ENCODE results near the gene BICRA. TPM values are rescaled to one million over a fixed set of nuclear protein-coding genes. Genes with fewer than 3 reads are reported as not detected.

The BICRA gene
- total and polyA plus RNA-seq, 2 of the 8 experiments (the other 6 are each of a cell fraction or from before 2014, with no cell fraction given): 1.5 to 29.2 TPM

DNA sequence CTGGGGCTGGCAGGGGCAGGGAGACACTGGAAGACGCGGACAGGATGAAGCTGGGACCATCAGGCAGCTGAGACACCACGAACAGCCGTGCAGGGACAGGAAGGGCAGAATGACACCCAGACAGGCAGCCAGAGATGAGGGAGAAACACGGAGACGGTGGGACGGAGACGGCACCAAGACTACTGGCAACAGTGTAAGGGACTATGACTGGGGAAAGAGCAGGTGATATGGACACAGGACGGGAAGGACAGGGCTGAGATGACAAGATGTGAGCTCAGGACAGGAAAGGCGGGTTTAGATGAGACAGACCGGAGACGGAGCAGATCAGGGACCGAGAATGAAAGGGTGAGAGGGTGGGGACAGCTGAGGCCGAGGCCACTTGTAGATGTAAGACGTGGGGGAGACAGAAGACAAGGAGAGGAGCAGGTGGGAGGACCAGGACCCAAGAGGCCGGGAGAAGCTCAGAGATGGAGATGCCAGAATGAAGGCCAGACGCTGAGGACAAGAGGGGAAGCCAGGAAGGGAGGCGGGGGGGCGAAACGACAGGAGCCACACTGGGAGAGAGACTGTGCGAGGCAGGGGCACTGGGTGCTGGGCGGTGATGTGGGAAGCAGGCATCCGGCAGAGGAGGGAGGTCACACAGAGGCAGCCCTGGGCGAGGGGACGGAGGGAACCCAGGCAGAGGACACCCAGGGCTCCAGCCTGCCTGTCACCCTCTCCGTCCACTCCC lies 86.8 kb downstream of the BICRA start:
- TF ChIP-seq POLR2AphosphoS5 (IDR thresholded peaks at IDR 0.05; ENCODE audit: low read depth, low read length) (0 out of 2 replicates have a peak, but pooled peaks have one; percentile 10), POU5F1 (IDR thresholded peaks at IDR 0.05; ENCODE audit: low read depth, low read length) (no peak)
- no peak overlapping the region; a peak in 1 of 8 replicates for H3K4me3 ChIP-seq (ENCODE audit: extremely low read depth in 1 of 4, insufficient read depth in 2 of 4, low read depth in 3 of 4, low read length in 4 of 4)
- no peak overlapping the region for H2BK20ac ChIP-seq (ENCODE audit: low read length)
- peaks cover 6 to 11% (median 9%) of the 10 kb centered on the region in 4 experiments for H3K36me3 ChIP-seq (ENCODE audit: control insufficient read depth in 2 of 4, insufficient read depth in 4 of 4, low read length in 3 of 4)
- H3K4ac ChIP-seq (replicated peaks; ENCODE audit: insufficient read length, low read depth, low read length): no peak overlapping the region
- no peak overlapping the region for H3K27ac ChIP-seq (ENCODE audit: low read depth, low read length)
- H3K9me3 ChIP-seq (ENCODE audit: insufficient read depth in 2 of 2, low read depth in 1 of 2, low read length in 1 of 2): no peaks in the 10 kb centered on the region
- no peak overlapping the region for H4K91ac ChIP-seq (replicated peaks; ENCODE audit: insufficient read length, low read length)
- no peak overlapping the region for H2BK120ac ChIP-seq (replicated peaks; ENCODE audit: low read depth, low read length)
- no peak for FAIRE-seq
- peaks cover 0 to 6% (median 0%) of the 10 kb centered on the region in 4 experiments; a peak in 2 of 7 replicates for H3K4me1 ChIP-seq (replicated peaks in 1 of 4; ENCODE audit: control insufficient read depth in 3 of 4, insufficient read depth in 4 of 4, low read length in 3 of 4)
- H2BK15ac ChIP-seq (ENCODE audit: low read length): no peak overlapping the region
- POLR2A ChIA-PET (ENCODE audit: partially characterized antibody): interaction anchor here (1.3 to 1.4 kb wide), 2 partner anchors 212 to 257 kb away, joined by 3 read pairs; partner anchors contain the start of gene KPTN
- H2BK12ac ChIP-seq (ENCODE audit: low read depth, low read length): no peak overlapping the region
- peaks cover 5% of the 10 kb centered on the region for H3K79me1 ChIP-seq (ENCODE audit: low read depth, low read length)
- H2BK5ac ChIP-seq (ENCODE audit: low read depth, low read length): peak overlapping the region; percentile 4; the same call in 1 of the 2 replicates
- no peaks in the 10 kb centered on the region for H3K27me3 ChIP-seq (replicated peaks in 1 of 4; ENCODE audit: control insufficient read depth in 3 of 4, extremely low read depth in 1 of 4, insufficient read depth in 3 of 4, low read length in 3 of 4)
- H3K23ac ChIP-seq (ENCODE audit: insufficient read length): no peak overlapping the region
- H4K20me1 ChIP-seq (replicated peaks in 1 of 2; ENCODE audit: control insufficient read depth in 1 of 2, insufficient read depth in 2 of 2, low read length in 2 of 2): peaks cover 3 to 8% of the 10 kb centered on the region in 2 experiments
- no peak overlapping the region for H3K14ac ChIP-seq (ENCODE audit: insufficient read length)
- no peak overlapping the region for H3K18ac ChIP-seq (ENCODE audit: extremely low read depth, low read length)
- no peak overlapping the region for H3K9ac ChIP-seq (replicated peaks in 1 of 4; ENCODE audit: extremely low read depth in 1 of 4, low read depth in 3 of 4, low read length in 3 of 4)
- no peak overlapping the region for H3K56ac ChIP-seq (replicated peaks; ENCODE audit: insufficient read length, low read depth, low read length)
- H3K79me2 ChIP-seq (ENCODE audit: control insufficient read depth in 1 of 2, insufficient read depth in 2 of 2, low read length in 2 of 2): no peaks in the 10 kb centered on the region; a peak in 1 of 4 replicates
- WGBS, 2 experiments (ENCODE audit: extremely low coverage in 1 of 2, insufficient coverage in 1 of 2, insufficient read length in 1 of 2, insufficient replicate concordance in 2 of 2, low coverage in 1 of 2, low lambda C conversion rate in 2 of 2, missing lambda C conversion rate in 1 of 2): 90% methylated on average over 26 of the region's 26 CpGs; no CpG with 5 or more reads in 1 of the 2 experiments
- H3K4me2 ChIP-seq (ENCODE audit: insufficient read depth in 1 of 2, low read depth in 2 of 2, low read length in 2 of 2): no peak overlapping the region
- CTCF ChIA-PET (ENCODE audit: partially characterized antibody): interaction anchor here (0.6 to 24.9 kb wide), 8 partner anchors 50 to 304 kb away, joined by 3 to 436 read pairs (median 3); no protein-coding TSS in a partner anchor
- H4K8ac ChIP-seq (ENCODE audit: extremely low read depth, insufficient read depth, low read length): peak overlapping the region; percentile 41; the same call in 1 of the 2 replicates
- no peak overlapping the region for H2AFZ ChIP-seq (ENCODE audit: low read length)
- no peak for DNase-seq (ENCODE audit: low read depth in 1 of 2, low spot score in 2 of 2)
- no peak overlapping the region for H4K5ac ChIP-seq (ENCODE audit: insufficient read length, low read depth, low read length)
- no peaks in the 10 kb centered on the region for H3K23me2 ChIP-seq (ENCODE audit: low read depth, low read length)
- no peak overlapping the region for H2AK5ac ChIP-seq (ENCODE audit: low read depth, low read length)

Measured in H1 (cell line).